GM12878 (cell line): ENCODE data around the gene FAM222B. TPM values are rescaled to one million over a fixed set of nuclear protein-coding genes. Genes with fewer than 3 reads are reported as not detected.

Source experiments
- IKZF2 ChIP-seq, 2 experiments: fragments of 450-650 bp; IDR thresholded peaks; 2 replicates each; pipeline ENCODE4 v1.6.1; 2017; ENCODE audit warnings: mild to moderate bottlenecking in 2 of 2, moderate library complexity in 2 of 2
- NFYB ChIP-seq: IDR thresholded peaks from 2 replicates; pipeline ENCODE4 v1.6.1; 2011; ENCODE audit warnings: low read depth, mild to moderate bottlenecking, low read length, improper control_type of control experiment, moderate library complexity; ENCODE audit not compliant: insufficient read depth
- NR2C2 ChIP-seq: IDR thresholded peaks from 2 replicates; pipeline ENCODE4 v1.6.1; 2011; ENCODE audit warnings: borderline replicate concordance, low read depth; ENCODE audit not compliant: control insufficient read depth, insufficient read length
- SREBF2 ChIP-seq: IDR thresholded peaks from 2 replicates; pipeline ENCODE4 v1.6.1; 2012; ENCODE audit warnings: mild to moderate bottlenecking, low read length
- SUPT20H ChIP-seq: IDR thresholded peaks from 2 replicates; pipeline ENCODE4 v1.6.1; 2011; ENCODE audit warnings: low read depth, mild to moderate bottlenecking, low read length, moderate library complexity, borderline replicate concordance; ENCODE audit not compliant: control insufficient read depth
- YBX1 ChIP-seq: fragments of 450-650 bp; IDR thresholded peaks from 2 replicates; pipeline ENCODE4 v1.6.1; 2016; ENCODE audit warnings: antibody characterized with exemption
- ZZZ3 ChIP-seq: IDR thresholded peaks from 2 replicates; pipeline ENCODE4 v1.6.1; 2011; ENCODE audit warnings: low read depth; ENCODE audit not compliant: control insufficient read depth, insufficient read length
- polyA plus RNA-seq, 11 experiments: library from polyadenylated mRNA; depleted of rRNA in 4 of 11; unstranded in 6 of 11; stranded (reverse) in 5 of 11; fragments of >200 nt; fragmentation: Nextera tagmentation in 4 of 11; fragmentation: Illumina TruSeq in 1 of 11; extraction: Ambion mirVana in 4 of 11; extraction: Trizol in 1 of 11; gene quantifications; 1 replicate in 1 of 11; 2 replicates in 10 of 11; pipeline versions ENCODE4 v1.2.1 to v1.2.3, GENCODE V29; 2011 to 2016; ENCODE audit warnings: inconsistent platforms in 2 of 11, missing spikeins in 2 of 11, low read depth in 1 of 11
- total RNA-seq, 4 experiments: library from RNA; depleted of rRNA in 3 of 4; stranded (reverse); fragments of >200 nt in 3 of 4; fragmentation: Illumina TruSeq in 1 of 4; extraction: Trizol in 1 of 4; gene quantifications; 2 replicates each; pipeline versions ENCODE4 v1.2.1 to v1.2.3, GENCODE V29; 2013 to 2021
- TF ChIP-seq, protein P1 (sequence below): fragments of 450-650 bp; IDR thresholded peaks from 2 replicates; pipeline ENCODE4 v1.6.1; 2017; ENCODE audit warnings: antibody characterized with exemption, mild to moderate bottlenecking, moderate library complexity
- TF ChIP-seq, protein P2 (sequence below): fragments of 150-350 bp; IDR thresholded peaks from 2 replicates; pipeline ENCODE4 v1.6.1; 2016; ENCODE audit warnings: low read depth, low read length
- TF ChIP-seq, protein P3 (sequence below): IDR thresholded peaks from 2 replicates; pipeline ENCODE4 v1.6.1; 2011; ENCODE audit warnings: low read depth, mild to moderate bottlenecking, low read length, moderate library complexity, borderline replicate concordance; ENCODE audit errors: extremely low read depth

Gene FAM222B
- total and polyA plus RNA-seq, 10 of the 15 experiments (the other 5 are each of a cell fraction or from before 2014, with no cell fraction given), result 2.8 to 18.3 (median 6.4) TPM

DNA sequence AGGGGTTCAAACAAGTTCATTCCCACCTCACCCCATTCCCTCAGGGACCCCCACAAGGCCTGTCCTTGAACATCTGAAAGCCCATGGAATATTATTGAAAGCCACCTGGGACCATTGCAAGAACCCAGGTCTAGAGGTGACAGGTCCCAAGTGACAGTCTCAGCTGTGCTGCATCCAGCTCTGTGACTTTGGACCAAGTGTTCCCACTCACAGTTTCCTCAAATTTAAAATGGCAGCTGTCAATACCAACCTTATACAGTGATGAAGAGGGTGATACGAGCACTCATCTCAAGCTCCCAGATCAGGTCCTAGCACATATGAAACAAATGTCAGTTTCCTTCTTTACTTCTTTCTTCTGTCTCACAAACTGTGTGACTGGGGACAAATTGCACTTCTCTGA is 21.4 kb upstream of the FAM222B start (continued):
- TF ChIP-seq, protein P1, sequence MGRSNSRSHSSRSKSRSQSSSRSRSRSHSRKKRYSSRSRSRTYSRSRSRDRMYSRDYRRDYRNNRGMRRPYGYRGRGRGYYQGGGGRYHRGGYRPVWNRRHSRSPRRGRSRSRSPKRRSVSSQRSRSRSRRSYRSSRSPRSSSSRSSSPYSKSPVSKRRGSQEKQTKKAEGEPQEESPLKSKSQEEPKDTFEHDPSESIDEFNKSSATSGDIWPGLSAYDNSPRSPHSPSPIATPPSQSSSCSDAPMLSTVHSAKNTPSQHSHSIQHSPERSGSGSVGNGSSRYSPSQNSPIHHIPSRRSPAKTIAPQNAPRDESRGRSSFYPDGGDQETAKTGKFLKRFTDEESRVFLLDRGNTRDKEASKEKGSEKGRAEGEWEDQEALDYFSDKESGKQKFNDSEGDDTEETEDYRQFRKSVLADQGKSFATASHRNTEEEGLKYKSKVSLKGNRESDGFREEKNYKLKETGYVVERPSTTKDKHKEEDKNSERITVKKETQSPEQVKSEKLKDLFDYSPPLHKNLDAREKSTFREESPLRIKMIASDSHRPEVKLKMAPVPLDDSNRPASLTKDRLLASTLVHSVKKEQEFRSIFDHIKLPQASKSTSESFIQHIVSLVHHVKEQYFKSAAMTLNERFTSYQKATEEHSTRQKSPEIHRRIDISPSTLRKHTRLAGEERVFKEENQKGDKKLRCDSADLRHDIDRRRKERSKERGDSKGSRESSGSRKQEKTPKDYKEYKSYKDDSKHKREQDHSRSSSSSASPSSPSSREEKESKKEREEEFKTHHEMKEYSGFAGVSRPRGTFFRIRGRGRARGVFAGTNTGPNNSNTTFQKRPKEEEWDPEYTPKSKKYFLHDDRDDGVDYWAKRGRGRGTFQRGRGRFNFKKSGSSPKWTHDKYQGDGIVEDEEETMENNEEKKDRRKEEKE, result no peak
- no peak for TF ChIP-seq NR2C2
- no peak for TF ChIP-seq IKZF2 (IDR thresholded peaks at IDR 0.05)
- no peak for TF ChIP-seq SUPT20H
- TF ChIP-seq SREBF2, result no peak
- TF ChIP-seq, protein P2, sequence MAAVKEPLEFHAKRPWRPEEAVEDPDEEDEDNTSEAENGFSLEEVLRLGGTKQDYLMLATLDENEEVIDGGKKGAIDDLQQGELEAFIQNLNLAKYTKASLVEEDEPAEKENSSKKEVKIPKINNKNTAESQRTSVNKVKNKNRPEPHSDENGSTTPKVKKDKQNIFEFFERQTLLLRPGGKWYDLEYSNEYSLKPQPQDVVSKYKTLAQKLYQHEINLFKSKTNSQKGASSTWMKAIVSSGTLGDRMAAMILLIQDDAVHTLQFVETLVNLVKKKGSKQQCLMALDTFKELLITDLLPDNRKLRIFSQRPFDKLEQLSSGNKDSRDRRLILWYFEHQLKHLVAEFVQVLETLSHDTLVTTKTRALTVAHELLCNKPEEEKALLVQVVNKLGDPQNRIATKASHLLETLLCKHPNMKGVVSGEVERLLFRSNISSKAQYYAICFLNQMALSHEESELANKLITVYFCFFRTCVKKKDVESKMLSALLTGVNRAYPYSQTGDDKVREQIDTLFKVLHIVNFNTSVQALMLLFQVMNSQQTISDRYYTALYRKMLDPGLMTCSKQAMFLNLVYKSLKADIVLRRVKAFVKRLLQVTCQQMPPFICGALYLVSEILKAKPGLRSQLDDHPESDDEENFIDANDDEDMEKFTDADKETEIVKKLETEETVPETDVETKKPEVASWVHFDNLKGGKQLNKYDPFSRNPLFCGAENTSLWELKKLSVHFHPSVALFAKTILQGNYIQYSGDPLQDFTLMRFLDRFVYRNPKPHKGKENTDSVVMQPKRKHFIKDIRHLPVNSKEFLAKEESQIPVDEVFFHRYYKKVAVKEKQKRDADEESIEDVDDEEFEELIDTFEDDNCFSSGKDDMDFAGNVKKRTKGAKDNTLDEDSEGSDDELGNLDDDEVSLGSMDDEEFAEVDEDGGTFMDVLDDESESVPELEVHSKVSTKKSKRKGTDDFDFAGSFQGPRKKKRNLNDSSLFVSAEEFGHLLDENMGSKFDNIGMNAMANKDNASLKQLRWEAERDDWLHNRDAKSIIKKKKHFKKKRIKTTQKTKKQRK, result no peak
- TF ChIP-seq NFYB, result no peak
- no peak for TF ChIP-seq ZZZ3
- TF ChIP-seq, protein P3, sequence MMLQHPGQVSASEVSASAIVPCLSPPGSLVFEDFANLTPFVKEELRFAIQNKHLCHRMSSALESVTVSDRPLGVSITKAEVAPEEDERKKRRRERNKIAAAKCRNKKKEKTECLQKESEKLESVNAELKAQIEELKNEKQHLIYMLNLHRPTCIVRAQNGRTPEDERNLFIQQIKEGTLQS, result no peak
- TF ChIP-seq YBX1, result no peak
